ENCODE measurements around the gene ANXA2. TPM values are rescaled to one million over a fixed set of nuclear protein-coding genes. Genes with fewer than 3 reads are reported as not detected.

The ANXA2 gene
- total and polyA plus RNA-seq, 2 donors from 2014 or later: 383 to 867 TPM

GRCh38 chr15:60346077-60346476, 51.7 kb downstream of the ANXA2 start:
- Histone ChIP-seq H3K27me3 (ENCODE audit: control insufficient read depth, insufficient read depth, low read length) (no peaks in the 10 kb centered on the region), H3K9me3 (ENCODE audit: control insufficient read depth in 2 of 3, insufficient read depth in 1 of 3, low read length in 3 of 3) (no peaks in the 10 kb centered on the region), H3K36me3 (ENCODE audit: control insufficient read depth in 2 of 3, insufficient read depth in 3 of 3, low read length in 3 of 3) (peaks cover 20 to 25% (median 22%) of the 10 kb centered on the region in 3 donors), H3K27ac (ENCODE audit: low read depth in 2 of 2, low read length in 2 of 2) (no peak overlapping the region), H3K4me3 (ENCODE audit: low read length in 3 of 3) (no peak overlapping the region), H3K9ac (ENCODE audit: low read length in 3 of 3) (no peak overlapping the region), H3K4me1 (ENCODE audit: control insufficient read depth in 2 of 3, insufficient read depth in 2 of 3, low read depth in 1 of 3, low read length in 3 of 3) (no peaks in the 10 kb centered on the region)
- intact Hi-C loops (cut with DNase I): no loop called here
- DNase-seq: no peak
- TF ChIP-seq CTCF (IDR thresholded peaks at IDR 0.05; ENCODE audit: borderline replicate concordance, extremely low read depth, insufficient read depth): no peak
- no peak for FAIRE-seq

- H3K4me3 ChIP-seq (ENCODE audit: low read length in 3 of 3): no peak overlapping the region
- intact Hi-C loops (cut with DNase I): no loop called here
- no peak for TF ChIP-seq CTCF (IDR thresholded peaks at IDR 0.05; ENCODE audit: borderline replicate concordance, extremely low read depth, insufficient read depth)
- no peak overlapping the region for H3K27ac ChIP-seq (ENCODE audit: low read depth in 2 of 2, low read length in 2 of 2)
- H3K9ac ChIP-seq (ENCODE audit: low read length in 3 of 3): no peak overlapping the region
- H3K27me3 ChIP-seq (ENCODE audit: control insufficient read depth, insufficient read depth, low read length): no peaks in the 10 kb centered on the region
- H3K9me3 ChIP-seq (ENCODE audit: control insufficient read depth in 2 of 3, insufficient read depth in 1 of 3, low read length in 3 of 3): no peaks in the 10 kb centered on the region
- H3K36me3 ChIP-seq (ENCODE audit: control insufficient read depth in 2 of 3, insufficient read depth in 3 of 3, low read length in 3 of 3): peaks cover 17 to 20% (median 19%) of the 10 kb centered on the region in 3 donors
- no peak for FAIRE-seq
- no peak for DNase-seq
- no peaks in the 10 kb centered on the region for H3K4me1 ChIP-seq (ENCODE audit: control insufficient read depth in 2 of 3, insufficient read depth in 2 of 3, low read depth in 1 of 3, low read length in 3 of 3)
Observed at GRCh38 chr15:60345598-60345997, 52.2 kb downstream of the ANXA2 start.

- Histone ChIP-seq H3K4me1 (ENCODE audit: control insufficient read depth in 2 of 3, insufficient read depth in 2 of 3, low read depth in 1 of 3, low read length in 3 of 3) (no peaks in the 10 kb centered on the region), H3K27ac (ENCODE audit: low read depth in 2 of 2, low read length in 2 of 2) (no peak overlapping the region), H3K4me3 (ENCODE audit: low read length in 3 of 3) (no peak overlapping the region), H3K27me3 (ENCODE audit: control insufficient read depth, insufficient read depth, low read length) (no peaks in the 10 kb centered on the region), H3K9ac (ENCODE audit: low read length in 3 of 3) (no peak overlapping the region), H3K36me3 (ENCODE audit: control insufficient read depth in 2 of 3, insufficient read depth in 3 of 3, low read length in 3 of 3) (peaks cover 15 to 16% (median 15%) of the 10 kb centered on the region in 3 donors), H3K9me3 (ENCODE audit: control insufficient read depth in 2 of 3, insufficient read depth in 1 of 3, low read length in 3 of 3) (no peaks in the 10 kb centered on the region)
- intact Hi-C loops (cut with DNase I): no loop called here
- DNase-seq (no peak), FAIRE-seq (no peak)
- TF ChIP-seq CTCF (IDR thresholded peaks at IDR 0.05; ENCODE audit: borderline replicate concordance, extremely low read depth, insufficient read depth): no peak
Observed at GRCh38 chr15:60344987-60345386, 52.8 kb downstream of the ANXA2 start.

- no peak overlapping the region for H3K27ac ChIP-seq (ENCODE audit: low read depth in 2 of 2, low read length in 2 of 2)
- intact Hi-C loops (cut with DNase I): no loop called here
- DNase-seq (no peak), FAIRE-seq (no peak)
- no peak for TF ChIP-seq CTCF (IDR thresholded peaks at IDR 0.05; ENCODE audit: borderline replicate concordance, extremely low read depth, insufficient read depth)
- H3K9me3 ChIP-seq (ENCODE audit: control insufficient read depth in 2 of 3, insufficient read depth in 1 of 3, low read length in 3 of 3): no peaks in the 10 kb centered on the region
- no peaks in the 10 kb centered on the region for H3K27me3 ChIP-seq (ENCODE audit: control insufficient read depth, insufficient read depth, low read length)
- no peak overlapping the region for H3K9ac ChIP-seq (ENCODE audit: low read length in 3 of 3)
- no peak overlapping the region for H3K4me3 ChIP-seq (ENCODE audit: low read length in 3 of 3)
- no peaks in the 10 kb centered on the region for H3K4me1 ChIP-seq (ENCODE audit: control insufficient read depth in 2 of 3, insufficient read depth in 2 of 3, low read depth in 1 of 3, low read length in 3 of 3)
- peaks cover 15 to 16% (median 15%) of the 10 kb centered on the region in 3 donors for H3K36me3 ChIP-seq (ENCODE audit: control insufficient read depth in 2 of 3, insufficient read depth in 3 of 3, low read length in 3 of 3)
Observed at GRCh38 chr15:60344461-60344860, 53.3 kb downstream of the ANXA2 start.
